ENCODE measurements around the gene RNU1-1.
"Not testable (repeated sequence)": the region's sequence is repeated elsewhere in the genome, so short reads cannot be mapped to it uniquely, and the experiment has no call there.

DNA sequence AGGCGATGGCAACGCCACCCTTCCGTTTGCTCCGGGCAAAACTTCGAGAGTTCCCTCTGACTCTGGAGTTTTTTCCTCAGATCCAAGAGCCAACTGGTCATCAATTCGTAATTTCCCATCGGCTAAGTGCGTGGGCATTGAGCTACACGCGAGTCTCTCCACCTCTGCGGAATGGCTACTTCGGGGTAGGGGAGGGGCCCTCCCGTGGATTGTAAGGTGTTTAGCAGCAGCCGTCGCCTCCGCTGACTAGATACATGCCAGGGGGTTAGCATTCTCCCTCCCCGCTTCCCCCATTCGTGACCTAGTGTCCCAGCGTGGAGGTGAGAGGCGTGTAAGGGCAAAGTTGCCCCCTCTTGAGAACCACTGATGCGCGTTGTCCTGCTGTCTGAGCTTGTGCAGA is 21.8 kb upstream of the RNU1-1 start:
- not testable (repeated sequence) for TF ChIP-seq MCM2 (IDR thresholded peaks at IDR 0.05; ENCODE audit: low read depth); HBP1 (CRISPR knock-in tag; IDR thresholded peaks at IDR 0.05); SIRT6 (IDR thresholded peaks at IDR 0.05; ENCODE audit: low read depth, low read length); FOXJ3 (CRISPR knock-in tag; IDR thresholded peaks at IDR 0.05); ZNF24 (IDR thresholded peaks at IDR 0.05); TBP (optimal IDR thresholded peaks at IDR 0.05; ENCODE audit: low read depth, low read length)
